Uterus (tissue), 4 donors: Measurements from ENCODE around the gene IARS2. TPM values are rescaled to one million over a fixed set of nuclear protein-coding genes. Genes with fewer than 3 reads are reported as not detected.
A peak's percentile ranks its signal among the peaks of the same experiment; 100 is the strongest.

Experiments used
- DNase-seq, 2 donors: peaks; one replicate each; pipeline ENCODE4 v3.0.0-alpha.2; 2019 to 2020
- H3K27ac ChIP-seq, 2 donors: fragments of 200-600 bp; sonication (generic); 1 replicate in 1 of 2; 2 replicates in 1 of 2; pipeline ENCODE4 v1.5.1; 2016 to 2018
- H3K27me3 ChIP-seq, 2 donors: fragments of 200-600 bp; sonication (generic); one replicate each; pipeline ENCODE4 v1.5.1; 2018 to 2019; ENCODE audit warnings: control low read depth in 1 of 2
- H3K36me3 ChIP-seq, 2 donors: fragments of 200-600 bp; sonication (generic); one replicate each; pipeline ENCODE4 v1.5.1; 2019; ENCODE audit warnings: control low read depth in 1 of 2
- H3K4me1 ChIP-seq, 2 donors: fragments of 200-600 bp; sonication (generic); one replicate each; pipeline ENCODE4 v1.5.1; 2018 to 2019; ENCODE audit warnings: control low read depth in 1 of 2
- H3K4me3 ChIP-seq, 2 donors: fragments of 200-600 bp; sonication (generic); 1 replicate in 1 of 2; 2 replicates in 1 of 2; pipeline ENCODE4 v1.5.1; 2018 to 2019; ENCODE audit warnings: mild to moderate bottlenecking in 1 of 2
- H3K9me3 ChIP-seq, 2 donors: fragments of 200-600 bp; sonication (generic); one replicate each; pipeline ENCODE4 v1.5.1; 2019; ENCODE audit warnings: control low read depth in 1 of 2
- CTCF ChIP-seq, 4 experiments: fragments of 200-600 bp in 2 of 4; fragments of 450-650 bp in 2 of 4; sonication (generic) in 2 of 4; IDR thresholded peaks; one replicate each; pipeline ENCODE4 v1.5.1; 2016 to 2019; ENCODE audit warnings: antibody characterized with exemption in 4 of 4, mild to moderate bottlenecking in 2 of 4, moderate library complexity in 1 of 4
- POLR2A ChIP-seq, 2 donors: fragments of 450-650 bp; IDR thresholded peaks; one replicate each; pipeline ENCODE4 v1.6.1; 2016; ENCODE audit warnings: antibody characterized with exemption in 2 of 2, mild to moderate bottlenecking in 1 of 2, moderate library complexity in 1 of 2
- intact Hi-C: fragments of 100-400 bp; cut with DNase I; formaldehyde crosslinking; loops from one replicate; pipeline ENCODE4 v1.15.1; 2023; ENCODE audit warnings: low total_unique reads
- total RNA-seq, 4 donors: library from RNA; depleted of rRNA in 3 of 4; stranded (reverse); fragments of >200 nt in 3 of 4; gene quantifications; one replicate each; pipeline versions ENCODE4 v1.1.0 to v1.2.4, GENCODE V29; 2014 to 2023
- donor health status: DM: yes; HTN: yes; CAD: no.

The IARS2 gene
- 10 to 100 TPM; 41.0 to 76.5 (median 49.8) TPM for total RNA-seq

DNA sequence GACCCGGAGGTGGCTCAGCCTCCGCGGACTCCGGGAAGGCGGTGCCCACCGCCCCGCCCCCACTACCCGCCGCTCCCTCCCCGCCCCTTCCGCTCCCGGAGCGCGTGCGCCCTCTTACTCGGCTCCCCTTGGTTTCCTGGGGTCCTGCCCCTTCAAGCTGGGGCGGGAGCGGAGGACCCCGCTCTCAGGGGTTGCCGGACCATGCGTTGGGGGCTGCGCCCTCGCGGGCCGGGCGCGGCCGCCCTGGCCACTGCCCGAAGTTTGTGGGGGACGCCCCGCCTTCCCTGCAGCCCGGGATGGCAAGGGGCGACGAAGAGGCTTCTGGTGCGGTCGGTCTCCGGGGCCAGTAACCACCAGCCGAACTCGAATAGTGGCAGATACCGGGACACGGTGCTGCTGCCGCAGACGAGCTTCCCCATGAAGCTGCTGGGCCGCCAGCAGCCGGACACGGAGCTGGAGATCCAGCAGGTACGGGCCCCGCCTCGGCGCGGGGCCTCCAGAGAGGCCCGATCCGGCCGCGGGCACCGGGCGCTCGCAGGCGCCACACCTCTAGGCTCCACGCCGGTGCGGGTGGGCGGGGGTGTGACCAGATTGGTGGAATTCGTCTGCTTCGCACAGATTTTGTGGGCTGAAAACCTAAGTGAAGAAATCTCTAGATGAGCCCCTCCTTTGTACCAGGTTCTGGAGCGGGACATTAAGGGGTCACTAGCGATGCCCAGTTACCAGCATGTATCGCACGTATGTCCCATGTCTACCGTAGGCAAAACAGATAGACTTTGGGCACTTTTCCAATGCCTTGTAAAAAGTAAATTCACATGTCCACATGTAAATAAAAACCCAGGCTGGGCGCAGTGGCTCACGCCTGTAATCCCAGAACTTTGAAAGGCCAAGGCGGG is at the start of gene IARS2:
IARS2 (plus strand) TSS at position 117 of the 896 bp plus-strand sequence; CDS start at position 202, 85 bp downstream.
- H3K27ac ChIP-seq, result peak within 1 kb of the TSS; percentile 80 to 91
- H3K9me3 ChIP-seq, result no peaks in the 10 kb centered on the region
- peaks cover 0 to 8% of the 10 kb centered on the region in 2 donors for H3K4me1 ChIP-seq
- no peaks in the 10 kb centered on the region for H3K27me3 ChIP-seq
- DNase-seq, result peak in 1 of 2 donors; percentile 88
- no peaks in the 10 kb centered on the region for H3K36me3 ChIP-seq
- TF ChIP-seq POLR2A (IDR thresholded peaks at IDR 0.05) (peak in 1 of 2 donors; percentile 45), CTCF (IDR thresholded peaks at IDR 0.05) (no peak)
- peak within 1 kb of the TSS; percentile 82 to 89 for H3K4me3 ChIP-seq
- intact Hi-C loops, result no loop called here

DNA sequence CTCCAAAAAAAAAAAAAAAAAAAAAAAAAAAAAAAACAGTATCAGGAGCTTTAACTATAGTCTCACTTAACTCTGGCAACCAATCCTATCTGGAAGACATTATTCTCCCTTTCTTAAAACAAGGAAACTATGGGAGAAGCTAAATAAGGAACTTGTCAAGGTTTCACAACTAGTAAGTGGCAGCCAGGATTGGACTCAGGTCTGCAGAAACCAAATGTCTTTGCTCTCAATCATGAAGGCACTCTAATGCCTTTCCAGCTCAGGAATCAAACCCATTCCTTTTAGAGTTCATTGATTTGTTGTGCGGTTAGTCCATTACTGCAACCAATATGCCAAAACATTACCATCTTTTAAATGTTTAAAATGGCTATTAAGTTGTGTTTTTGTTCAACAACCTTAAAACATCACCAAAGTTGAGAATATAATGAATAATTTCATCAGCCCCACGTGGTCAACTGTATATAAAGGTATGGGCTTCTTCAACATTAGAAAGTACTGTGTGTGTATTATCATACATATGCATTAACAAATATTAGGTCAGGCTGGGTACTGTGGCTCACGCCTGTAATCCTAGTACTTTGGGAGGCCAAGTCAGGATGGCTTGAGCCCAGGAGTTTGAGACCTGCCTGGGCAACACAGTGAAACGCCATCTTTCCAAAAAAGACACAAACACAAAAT is 49.1 kb upstream of the IARS2 start:
- Histone ChIP-seq H3K36me3 (no peaks in the 10 kb centered on the region), H3K27ac (peak overlapping the region in 1 of 2 donors; percentile 90), H3K4me1 (no peaks in the 10 kb centered on the region), H3K27me3 (no peaks in the 10 kb centered on the region), H3K9me3 (no peaks in the 10 kb centered on the region), H3K4me3 (peak overlapping the region; percentile 73 to 88)
- DNase-seq, result no peak
- no peak for TF ChIP-seq POLR2A (IDR thresholded peaks at IDR 0.05)
- no peak for TF ChIP-seq CTCF (IDR thresholded peaks at IDR 0.05)
- intact Hi-C loops, result no loop called here

DNA sequence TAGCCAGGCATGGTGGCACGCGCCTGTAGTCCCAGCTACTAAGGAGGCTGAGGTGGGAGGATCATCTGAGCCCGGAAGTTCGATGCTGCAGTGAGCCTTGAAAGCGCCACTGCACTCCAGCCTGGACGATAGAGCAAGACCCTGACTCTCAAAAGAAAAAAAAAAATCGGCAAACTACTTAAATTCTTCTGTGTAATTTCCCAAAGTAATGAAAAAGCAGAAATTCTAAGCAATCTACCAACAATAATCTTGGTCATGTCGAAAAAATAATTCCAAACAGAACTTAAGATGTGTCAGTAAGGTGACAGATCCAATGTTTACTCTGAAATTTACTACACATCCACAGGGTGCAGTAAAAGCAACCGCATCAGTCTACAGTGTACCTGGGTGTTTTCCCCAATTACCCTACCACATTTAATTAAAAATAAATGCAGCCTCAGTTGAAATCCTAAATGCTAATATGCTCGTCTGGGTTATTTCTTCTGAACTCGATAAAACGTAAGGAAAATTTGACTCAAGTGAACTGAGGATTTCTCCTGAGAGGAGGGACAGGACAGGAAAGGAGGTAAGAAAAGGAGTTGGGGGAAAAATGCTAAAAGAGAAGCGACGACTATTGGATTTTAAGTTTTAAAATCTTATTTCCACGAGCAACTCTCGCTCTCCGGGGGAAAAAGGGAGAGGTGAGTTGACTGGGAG is 48.4 kb upstream of the IARS2 start:
- intact Hi-C loops, result no loop called here
- H3K4me1 ChIP-seq, result no peaks in the 10 kb centered on the region
- TF ChIP-seq POLR2A (IDR thresholded peaks at IDR 0.05), result no peak
- no peak for TF ChIP-seq CTCF (IDR thresholded peaks at IDR 0.05)

DNA sequence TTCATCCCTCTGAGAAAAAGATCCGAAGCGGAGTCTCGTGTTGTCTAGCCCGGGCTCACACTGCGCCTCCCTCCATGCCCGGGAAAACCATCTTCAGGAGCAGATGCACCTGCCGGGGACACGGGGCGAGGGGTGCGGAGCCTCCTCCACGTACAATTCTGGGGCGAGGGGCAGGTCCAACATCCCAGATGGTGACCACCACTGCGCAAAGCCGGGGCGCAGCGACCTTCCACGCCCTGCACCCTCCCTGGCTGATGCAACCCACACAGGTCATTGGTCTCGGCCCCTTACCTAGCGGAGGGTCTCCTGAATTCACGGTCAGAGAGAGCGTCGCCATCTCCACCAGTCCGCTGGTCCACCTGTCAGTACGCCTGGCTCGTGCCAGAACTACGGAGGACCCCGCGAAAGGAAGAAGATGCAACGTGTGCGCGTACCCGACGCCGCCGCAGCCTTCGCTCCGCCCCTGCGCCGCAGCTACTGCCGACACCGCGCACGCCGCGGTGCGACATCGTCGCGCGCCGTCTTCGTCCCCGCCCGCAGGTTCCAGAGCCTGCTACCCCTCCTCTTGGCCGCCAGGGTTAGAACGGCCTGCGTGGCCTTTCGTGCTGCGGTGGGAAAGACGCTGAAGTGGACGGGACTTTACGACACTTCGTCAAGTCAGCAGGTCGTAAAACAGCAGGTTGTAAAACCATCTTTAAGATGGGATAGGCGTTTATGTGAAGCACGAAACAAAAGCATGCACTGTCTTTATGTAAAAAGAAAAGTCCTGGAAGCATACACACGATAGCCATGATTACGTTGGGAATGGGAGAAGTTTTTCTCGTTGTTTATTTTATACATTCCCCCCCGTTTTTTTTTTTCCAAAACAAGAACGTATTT is 47.6 kb upstream of the IARS2 start, which contains the start of gene EPRS1:
EPRS1 (minus strand) TSS at position 454 of the 879 bp plus-strand sequence; CDS start at position 337, 117 bp downstream.
- H3K36me3 ChIP-seq, result no peaks in the 10 kb centered on the region
- DNase-seq, result peak; percentile 92
- H3K27me3 ChIP-seq, result no peaks in the 10 kb centered on the region
- peak within 1 kb of the TSS; percentile 87 to 90 for H3K27ac ChIP-seq
- H3K4me1 ChIP-seq, result no peaks in the 10 kb centered on the region
- H3K9me3 ChIP-seq, result no peaks in the 10 kb centered on the region
- intact Hi-C loops, result no loop called here
- TF ChIP-seq POLR2A (IDR thresholded peaks at IDR 0.05) (peak; percentile 59 to 66), CTCF (IDR thresholded peaks at IDR 0.05) (peak; percentile 49 to 90 (median 78))
- H3K4me3 ChIP-seq, result peak within 1 kb of the TSS; percentile 73 to 88

More for the DNA sequence above, 48.4 kb upstream of the IARS2 start:
- no peaks in the 10 kb centered on the region for H3K27me3 ChIP-seq
- peak overlapping the region; percentile 73 to 88 for H3K4me3 ChIP-seq
- DNase-seq, result no peak
- H3K9me3 ChIP-seq, result no peaks in the 10 kb centered on the region
- no peaks in the 10 kb centered on the region for H3K36me3 ChIP-seq
- peak overlapping the region; percentile 87 to 90 for H3K27ac ChIP-seq
